Heart left ventricle (tissue), 13 donors: ENCODE results near the gene PLIN5.

ENCODE experiments used
- CTCF ChIP-seq, 12 donors: fragments of 200-600 bp; sonication (generic) in 4 of 12; IDR thresholded peaks; one replicate each; pipeline versions ENCODE4 v1.5.0 to v1.8.0; 2018 to 2022; ENCODE audit warnings: antibody characterized with exemption in 12 of 12, mild to moderate bottlenecking in 5 of 12
- POLR2A ChIP-seq, 2 donors: fragments of 450-650 bp; IDR thresholded peaks; one replicate each; pipeline ENCODE4 v1.6.1; 2017; ENCODE audit warnings: antibody characterized with exemption in 2 of 2, mild to moderate bottlenecking in 2 of 2, moderate library complexity in 2 of 2
- donor health status: ischemic (EF 13 %, LVEDD 7.1; RV severe dilation, severe dysfunction).
- donor health status: DM: no; HTN: yes; CAD: no.
- donor health status: DM: no; HTN: no; CAD: no.
- donor health status: ischemic (EF 25% LVEDD 6.9; RV normal size, moderate dysfunction).
- donor health status: ischemic (EF 25% LVEDD 5.7; RV mildly dilated, moderate dysfunction).
- donor health status: ischemic (EF 35%, LVEDD 5.7; RV mildly dilated, moderate dysfunction).
- donor health status: nonischemic (EF 11% LVEDD 7.7; RV severe dilation, severe dysfunction).
- donor health status: DM: yes; HTN: yes; CAD: no.
- donor health status: PGD.
- donor health status: ischemic (EF 29% LVEDD 5.4; RV normal size, mild dysfunction).
- donor health status: nonischemic (EF 23%, LVEDD 6.1; RV moderate dilation, normal function).

- TF ChIP-seq CTCF (IDR thresholded peaks at IDR 0.05): no peak
- no peak for TF ChIP-seq POLR2A (IDR thresholded peaks at IDR 0.05)
Measured at GRCh38 chr19:4577020-4577782, 42.2 kb upstream of the PLIN5 start.
